Measurements from ENCODE around the gene ASIC3.

- TF ChIP-seq CTCF (IDR thresholded peaks at IDR 0.05), result no peak
- TF ChIP-seq POLR2A (IDR thresholded peaks at IDR 0.05), result no peak
Observed at GRCh38 chr7:151075978-151076426, 27.7 kb downstream of the ASIC3 start.

Data from transverse colon (tissue), 3 donors.